CD4-positive, alpha-beta T cell treated with Interleukin-12 subunit alpha and Interleukin-12 subunit beta, for 1 hour (primary cell): ENCODE measurements around the gene SH3D19.
"Not testable (repeated sequence)": the region's sequence is repeated elsewhere in the genome, so short reads cannot be mapped to it uniquely, and the experiment has no call there.

Experiments used
- DNase-seq: peaks from one replicate; pipeline ENCODE4 v3.0.0-alpha.2; 2020

The SH3D19 gene

GRCh38 chr4:151093203-151093602 lies 232.2 kb downstream of the SH3D19 start:
- DNase-seq = no peak

DNA sequence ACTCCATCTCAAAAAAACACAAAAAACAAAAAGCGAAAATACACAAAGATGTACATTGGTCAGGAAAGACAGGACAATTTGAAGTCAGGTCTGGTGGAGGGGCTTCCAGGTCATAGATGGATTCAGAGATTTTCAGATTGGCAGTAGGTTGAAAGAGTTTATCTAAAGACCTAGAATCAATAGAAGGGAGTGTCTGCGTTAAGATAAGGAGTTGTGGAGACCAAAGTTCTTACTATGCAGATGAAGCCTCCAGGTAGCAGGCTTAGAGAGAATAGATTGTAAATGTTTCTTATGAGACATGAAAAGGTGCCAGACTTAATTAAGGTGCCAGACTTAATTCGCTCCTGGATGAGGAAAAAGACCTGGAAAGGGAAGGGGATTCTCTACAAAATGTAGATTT lies 232.9 kb downstream of the SH3D19 start:
- DNase-seq = no peak

- no peak for DNase-seq
These were observed 234.4 kb downstream of the SH3D19 start for GRCh38 chr4:151091047-151091446.

- no peak for DNase-seq
These were observed 237.9 kb downstream of the SH3D19 start for GRCh38 chr4:151087467-151087866.

GRCh38 chr4:151077978-151078377 lies 247.4 kb downstream of the SH3D19 start:
- DNase-seq = not testable (repeated sequence)

GRCh38 chr4:151074416-151074916 lies 250.9 kb downstream of the SH3D19 start:
- no peak for DNase-seq
